ENCODE measurements around the gene IL22RA2. TPM values are rescaled to one million over a fixed set of nuclear protein-coding genes. Genes with fewer than 3 reads are reported as not detected.

Gene IL22RA2
- total and polyA plus RNA-seq, 2 experiments from 2014 or later: not detected

DNA sequence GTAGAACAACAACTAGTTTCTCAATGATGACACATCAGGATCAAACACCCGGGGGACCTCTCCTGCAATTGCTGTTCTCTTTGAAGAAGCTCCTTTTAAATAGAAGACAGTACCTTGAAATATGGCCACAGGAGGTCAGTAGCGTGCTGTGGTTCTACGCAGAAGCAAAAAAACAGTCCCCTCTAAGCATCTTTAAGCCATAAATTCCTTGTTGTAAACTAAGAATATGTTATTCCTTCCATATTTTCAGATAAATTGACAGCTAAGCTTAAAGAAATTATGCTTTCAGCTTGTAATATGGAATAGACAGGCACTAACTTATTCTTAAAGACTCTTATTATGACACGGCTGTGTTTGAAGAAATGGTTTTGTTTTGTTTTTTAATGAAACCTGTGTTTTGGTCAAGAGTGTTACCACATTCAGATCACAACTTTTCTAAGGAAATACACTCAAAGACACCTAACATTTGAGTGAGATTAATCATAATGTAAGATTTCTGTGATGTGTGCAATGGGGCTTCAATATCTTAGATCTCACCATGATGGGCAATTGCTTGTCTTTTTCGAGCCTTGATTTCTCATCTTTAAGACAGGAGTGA is 78.9 kb downstream of the IL22RA2 start:
- WGBS, 2 experiments (ENCODE audit: low coverage in 1 of 2, low lambda C conversion rate in 2 of 2, missing lambda C conversion rate in 2 of 2): 40 to 41% methylated on average over 5 of the region's 5 CpGs
- Histone ChIP-seq H3K79me2 (ENCODE audit: insufficient read depth) (no peaks in the 10 kb centered on the region), H4K20me1 (ENCODE audit: insufficient read depth) (no peaks in the 10 kb centered on the region), H3K9me3 (ENCODE audit: low read depth) (no peaks in the 10 kb centered on the region), H3F3A (ENCODE audit: insufficient read depth) (no peaks in the 10 kb centered on the region), H3K4me2 (ENCODE audit: unreplicated experiment) (no peak overlapping the region), H3K4me3 (no peak overlapping the region), H3K9me2 (ENCODE audit: insufficient read depth) (no peaks in the 10 kb centered on the region), H3K36me3 (ENCODE audit: low read depth) (no peaks in the 10 kb centered on the region), H3K9ac (no peak overlapping the region), H3K4me1 (ENCODE audit: insufficient read depth) (no peaks in the 10 kb centered on the region), H3K27ac (no peak overlapping the region), H2AFZ (no peak overlapping the region), H3K27me3 (replicated peaks; ENCODE audit: insufficient read depth) (no peaks in the 10 kb centered on the region)
- TF ChIP-seq EZH2phosphoT487 (IDR thresholded peaks at IDR 0.05; ENCODE audit: insufficient read depth, low read depth) (no peak), EZH2 (IDR thresholded peaks at IDR 0.05; ENCODE audit: insufficient read depth, poor library complexity, severe bottlenecking) (no peak)
- DNase-seq: peak; percentile 75
- in situ Hi-C loops (cut with MboI): loop anchor here (10.0 kb wide), 1 partner anchor 220 kb away; no protein-coding TSS in a partner anchor

Other genes with a start within 250 kb of the IL22RA2 start
- 0.13 TPM in 1 of 2 replicates, not detected in the other for gene IL20RA, start 128.7 kb downstream of the IL22RA2 start, total RNA-seq (2014; rRNA removed; shearing (Covaris generic))
- gene IL20RA, start 128.7 kb downstream of the IL22RA2 start, polyA plus RNA-seq (2016; fragmentation: Nextera tagmentation; extraction: Ambion mirVana): not detected in 2 replicates
- 57.0 and 58.8 TPM in 2 replicates for gene IFNGR1, start 45.7 kb upstream of the IL22RA2 start, total RNA-seq (2014; rRNA removed; shearing (Covaris generic))
- 61.6 and 65.3 TPM in 2 replicates for gene IFNGR1, start 45.7 kb upstream of the IL22RA2 start, polyA plus RNA-seq (2016; fragmentation: Nextera tagmentation; extraction: Ambion mirVana)